SK-N-DZ (cell line): ENCODE results near the gene DAPP1.

Experiments used
- DNase-seq: peaks from one replicate; pipeline ENCODE4 v3.0.0-alpha.2; 2015; ENCODE audit warnings: low spot score

DAPP1 gene

GRCh38 chr4:99915449-99915848 is 98.8 kb downstream of the DAPP1 start:
- DNase-seq = no peak

GRCh38 chr4:99917575-99917974 is 100.9 kb downstream of the DAPP1 start:
- DNase-seq = no peak

- DNase-seq = no peak
Measured at GRCh38 chr4:99918656-99919055, 102.0 kb downstream of the DAPP1 start.
